ENCODE data around the gene NEUROG1. TPM values are rescaled to one million over a fixed set of nuclear protein-coding genes. Genes with fewer than 3 reads are reported as not detected.

The NEUROG1 gene
- total RNA-seq, 4 donors from 2014 or later, result not detected

DNA sequence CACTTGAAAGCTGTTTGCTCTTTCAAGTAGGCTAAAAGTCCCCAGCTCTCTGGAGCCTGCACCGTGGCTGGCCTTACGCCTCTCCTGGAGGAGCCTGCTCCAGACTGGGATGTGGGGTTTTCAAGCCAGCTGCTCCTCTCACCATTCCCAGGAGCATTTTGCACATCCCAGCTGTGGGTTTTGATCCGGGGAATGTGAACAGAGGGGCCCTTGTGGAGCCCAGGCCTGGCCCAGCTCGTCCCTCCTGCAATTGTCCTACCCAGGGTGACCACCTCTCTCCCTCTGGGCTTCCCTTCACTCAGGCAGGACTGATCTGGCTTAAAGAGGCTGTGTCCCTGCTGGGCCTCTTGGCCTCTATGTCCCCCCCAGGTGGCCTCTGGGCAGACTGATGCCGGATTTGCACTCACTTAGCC lies 51.1 kb downstream of the NEUROG1 start:
- TF ChIP-seq, protein P1, sequence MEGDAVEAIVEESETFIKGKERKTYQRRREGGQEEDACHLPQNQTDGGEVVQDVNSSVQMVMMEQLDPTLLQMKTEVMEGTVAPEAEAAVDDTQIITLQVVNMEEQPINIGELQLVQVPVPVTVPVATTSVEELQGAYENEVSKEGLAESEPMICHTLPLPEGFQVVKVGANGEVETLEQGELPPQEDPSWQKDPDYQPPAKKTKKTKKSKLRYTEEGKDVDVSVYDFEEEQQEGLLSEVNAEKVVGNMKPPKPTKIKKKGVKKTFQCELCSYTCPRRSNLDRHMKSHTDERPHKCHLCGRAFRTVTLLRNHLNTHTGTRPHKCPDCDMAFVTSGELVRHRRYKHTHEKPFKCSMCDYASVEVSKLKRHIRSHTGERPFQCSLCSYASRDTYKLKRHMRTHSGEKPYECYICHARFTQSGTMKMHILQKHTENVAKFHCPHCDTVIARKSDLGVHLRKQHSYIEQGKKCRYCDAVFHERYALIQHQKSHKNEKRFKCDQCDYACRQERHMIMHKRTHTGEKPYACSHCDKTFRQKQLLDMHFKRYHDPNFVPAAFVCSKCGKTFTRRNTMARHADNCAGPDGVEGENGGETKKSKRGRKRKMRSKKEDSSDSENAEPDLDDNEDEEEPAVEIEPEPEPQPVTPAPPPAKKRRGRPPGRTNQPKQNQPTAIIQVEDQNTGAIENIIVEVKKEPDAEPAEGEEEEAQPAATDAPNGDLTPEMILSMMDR (IDR thresholded peaks at IDR 0.05), result no peak
- no peak for TF ChIP-seq POLR2AphosphoS5 (IDR thresholded peaks at IDR 0.05)
- TF ChIP-seq EP300 (IDR thresholded peaks at IDR 0.05), result no peak
- no peak for TF ChIP-seq POLR2A (IDR thresholded peaks at IDR 0.05; ENCODE audit: low read depth)
- no peak for DNase-seq (ENCODE audit: extremely low spot score)
- H3K4me1 ChIP-seq, result peaks cover 13 to 19% (median 16%) of the 10 kb centered on the region in 4 donors
- H3K36me3 ChIP-seq, result no peaks in the 10 kb centered on the region
- WGBS, result 40% methylated on average over 1 of the region's 5 CpGs
- H3K27ac ChIP-seq (replicated peaks in 1 of 4), result no peak overlapping the region
- H3K9me3 ChIP-seq, result no peaks in the 10 kb centered on the region
- intact Hi-C loops (cut with DNase I), result no loop called here
- H3K27me3 ChIP-seq, result peaks cover 0 to 69% (median 13%) of the 10 kb centered on the region in 4 donors
- H3K4me3 ChIP-seq, result no peak overlapping the region

Other genes with a start within 250 kb of the NEUROG1 start
- gene MACROH2A1, start 136.7 kb downstream of the NEUROG1 start, total RNA-seq, result 100 to 1,000 TPM; 144 to 152 (median 149) TPM
- gene DCANP1, start 88.6 kb downstream of the NEUROG1 start, total RNA-seq, result under 1 TPM in 1 of 4 donors, not detected in 3; 0.26 TPM
- not detected for gene TIFAB, start 83.6 kb downstream of the NEUROG1 start, total RNA-seq
- 1 to 10 TPM in 3 of 4 donors, under 1 TPM in 1; 0.42 to 4.0 (median 2.6) TPM for gene CXCL14, start 43.0 kb upstream of the NEUROG1 start, total RNA-seq